Right lobe of liver (tissue), 6 donors: ENCODE data around the gene SPIN1. TPM values are rescaled to one million over a fixed set of nuclear protein-coding genes. Genes with fewer than 3 reads are reported as not detected.

Experiments
- ATAC-seq, 4 donors: fragments of 200-7000 bp; cut with Tn5 transposase; one replicate each; pipeline ENCODE4 v1.9.1; 2020; ENCODE audit warnings: mild to moderate bottlenecking in 4 of 4, moderate library complexity in 4 of 4
- DNase-seq, 3 donors: peaks; one replicate each; pipeline ENCODE4 v3.0.0-alpha.2; 2020
- H3K27ac ChIP-seq, 3 donors: fragments of 200-600 bp; one replicate each; pipeline ENCODE4 v1.8.0; 2022
- H3K27me3 ChIP-seq, 2 donors: fragments of 200-600 bp; one replicate each; pipeline ENCODE4 v1.8.0; 2022
- H3K36me3 ChIP-seq, 4 donors: fragments of 200-600 bp; sonication (generic) in 1 of 4; one replicate each; pipeline versions ENCODE4 v1.5.1 to v1.8.0; 2017 to 2022; ENCODE audit warnings: control low read depth in 1 of 4
- H3K4me1 ChIP-seq, 4 donors: fragments of 200-600 bp; sonication (generic) in 1 of 4; one replicate each; pipeline versions ENCODE4 v1.5.1 to v1.8.0; 2017 to 2022; ENCODE audit warnings: control low read depth in 1 of 4
- H3K4me3 ChIP-seq, 3 donors: fragments of 200-600 bp; one replicate each; pipeline ENCODE4 v1.8.0; 2022
- H3K9me3 ChIP-seq, 4 donors: fragments of 200-600 bp; sonication (generic) in 1 of 4; one replicate each; pipeline versions ENCODE4 v1.5.1 to v1.8.0; 2017 to 2022; ENCODE audit warnings: control low read depth in 1 of 4
- POLR2A ChIP-seq: fragments of 450-650 bp; IDR thresholded peaks from one replicate; pipeline ENCODE4 v1.6.1; 2017; ENCODE audit warnings: antibody characterized with exemption, mild to moderate bottlenecking
- WGBS: methylation state at CpG from one replicate; pipeline ENCODE4 v1.1.6; 2018; ENCODE audit warnings: low coverage, low lambda C conversion rate; ENCODE audit not compliant: insufficient coverage; ENCODE audit errors: missing lambda C conversion rate; 5-methylcytosine and 5-hydroxymethylcytosine counted together
- intact Hi-C, 2 donors: fragments of 100-400 bp; cut with DNase I; formaldehyde crosslinking; loops; one replicate each; pipeline versions ENCODE4 v1.11.2 to v1.14.1; 2022
- total RNA-seq, 6 experiments: library from RNA; depleted of rRNA in 2 of 6; stranded (reverse); fragments of >200 nt in 2 of 6; fragmentation: NEBNext Ultra II Directional in 3 of 6; extraction: Animal tissue kit (Norgen Biotek cat#: 25700) in 3 of 6; gene quantifications; one replicate each; pipeline versions ENCODE4 v1.1.0 to v1.2.4, GENCODE V29; 2016 to 2023
- TF ChIP-seq, protein P1 (sequence below), 4 donors: fragments of 200-600 bp in 3 of 4; fragments of 450-650 bp in 1 of 4; IDR thresholded peaks; one replicate each; pipeline versions ENCODE4 v1.5.1 to v1.8.0; 2016 to 2022; ENCODE audit warnings: antibody characterized with exemption in 4 of 4, mild to moderate bottlenecking in 2 of 4
- donor health status: DM: no; HTN: yes; CAD: no.
- donor health status: DM: no; HTN: no; CAD: no.
- donor health status: DM: no; HTN: no; CAD: no.
- donor health status: DM: no; HTN: yes; CAD: no.
- donor health status: DM: no; HTN: yes; CAD: no.

Gene SPIN1
- total RNA-seq, 6 experiments from 2014 or later: 15.7 to 21.2 (median 18.7) TPM

DNA sequence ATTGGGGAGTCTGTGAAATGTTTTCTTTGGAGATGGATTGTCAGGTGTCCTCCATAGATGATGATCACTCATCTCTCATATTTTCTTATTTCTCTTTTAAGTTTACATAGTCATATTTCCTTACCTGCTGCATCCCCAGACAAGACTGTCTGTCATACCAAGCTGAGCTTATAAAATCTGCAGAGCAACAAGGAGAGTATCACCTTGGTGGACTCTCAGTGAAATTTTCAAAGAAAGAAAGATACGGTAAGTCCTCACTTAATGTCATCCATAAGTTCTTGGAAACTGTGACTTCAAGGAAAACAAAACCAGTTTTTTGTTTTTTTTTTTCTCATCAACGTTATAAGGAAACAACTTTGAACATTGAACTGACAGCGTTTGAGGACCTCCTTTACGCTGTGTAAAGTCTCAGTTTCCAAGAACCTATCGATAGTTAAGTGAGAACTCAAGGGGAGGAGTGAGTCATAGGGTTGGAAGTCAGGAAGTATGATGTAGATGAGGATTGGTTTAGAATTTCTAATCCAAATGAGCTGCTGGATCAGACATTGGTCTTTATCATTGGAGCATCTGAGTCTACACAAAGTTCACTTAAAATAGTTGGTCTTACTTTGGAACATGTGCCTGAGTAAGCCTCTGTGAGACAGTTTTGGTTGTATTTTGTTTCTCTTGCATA is 45.5 kb downstream of the SPIN1 start:
- 81% methylated on average over 5 of the region's 5 CpGs for WGBS
- no peak for TF ChIP-seq POLR2A
- TF ChIP-seq, protein P1, sequence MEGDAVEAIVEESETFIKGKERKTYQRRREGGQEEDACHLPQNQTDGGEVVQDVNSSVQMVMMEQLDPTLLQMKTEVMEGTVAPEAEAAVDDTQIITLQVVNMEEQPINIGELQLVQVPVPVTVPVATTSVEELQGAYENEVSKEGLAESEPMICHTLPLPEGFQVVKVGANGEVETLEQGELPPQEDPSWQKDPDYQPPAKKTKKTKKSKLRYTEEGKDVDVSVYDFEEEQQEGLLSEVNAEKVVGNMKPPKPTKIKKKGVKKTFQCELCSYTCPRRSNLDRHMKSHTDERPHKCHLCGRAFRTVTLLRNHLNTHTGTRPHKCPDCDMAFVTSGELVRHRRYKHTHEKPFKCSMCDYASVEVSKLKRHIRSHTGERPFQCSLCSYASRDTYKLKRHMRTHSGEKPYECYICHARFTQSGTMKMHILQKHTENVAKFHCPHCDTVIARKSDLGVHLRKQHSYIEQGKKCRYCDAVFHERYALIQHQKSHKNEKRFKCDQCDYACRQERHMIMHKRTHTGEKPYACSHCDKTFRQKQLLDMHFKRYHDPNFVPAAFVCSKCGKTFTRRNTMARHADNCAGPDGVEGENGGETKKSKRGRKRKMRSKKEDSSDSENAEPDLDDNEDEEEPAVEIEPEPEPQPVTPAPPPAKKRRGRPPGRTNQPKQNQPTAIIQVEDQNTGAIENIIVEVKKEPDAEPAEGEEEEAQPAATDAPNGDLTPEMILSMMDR (IDR thresholded peaks at IDR 0.05): no peak
- H3K27ac ChIP-seq: no peak overlapping the region
- intact Hi-C loops: no loop called here
- H3K4me3 ChIP-seq: no peak overlapping the region
- H3K27me3 ChIP-seq: no peaks in the 10 kb centered on the region
- no peak for DNase-seq
- H3K36me3 ChIP-seq: no peaks in the 10 kb centered on the region
- H3K9me3 ChIP-seq: no peaks in the 10 kb centered on the region
- H3K4me1 ChIP-seq: peaks cover 0 to 28% (median 10%) of the 10 kb centered on the region in 4 donors
- ATAC-seq: no peak

DNA sequence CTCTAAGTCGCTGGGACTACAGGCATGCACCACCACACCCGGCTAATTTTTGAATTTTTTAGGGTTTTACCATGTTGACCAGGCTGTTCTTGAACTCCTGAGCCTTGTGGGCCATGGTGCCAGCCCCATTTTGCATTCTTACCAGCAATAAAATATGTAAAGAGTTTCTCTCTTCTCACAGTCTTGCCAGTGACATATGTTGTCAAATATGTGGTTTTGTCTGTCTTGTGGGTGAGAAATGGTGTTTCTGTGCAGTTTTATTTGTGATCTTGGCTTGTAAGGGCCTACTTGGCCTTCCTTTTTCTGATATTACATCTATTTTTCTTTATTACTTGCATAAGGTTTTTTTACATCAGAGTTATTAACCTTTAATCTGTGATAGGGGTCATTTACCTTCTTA is 47.1 kb downstream of the SPIN1 start:
- Histone ChIP-seq H3K36me3 (no peaks in the 10 kb centered on the region), H3K9me3 (no peaks in the 10 kb centered on the region), H3K27ac (peak overlapping the region in 1 of 3 donors; percentile 21), H3K4me3 (no peak overlapping the region), H3K4me1 (peaks cover 0 to 28% (median 10%) of the 10 kb centered on the region in 4 donors), H3K27me3 (no peaks in the 10 kb centered on the region)
- intact Hi-C loops: no loop called here
- 88% methylated on average over 1 of the region's 2 CpGs for WGBS
- DNase-seq (no peak), ATAC-seq (no peak)
- no peak for TF ChIP-seq POLR2A
- TF ChIP-seq, protein P1 (IDR thresholded peaks at IDR 0.05): no peak

DNA sequence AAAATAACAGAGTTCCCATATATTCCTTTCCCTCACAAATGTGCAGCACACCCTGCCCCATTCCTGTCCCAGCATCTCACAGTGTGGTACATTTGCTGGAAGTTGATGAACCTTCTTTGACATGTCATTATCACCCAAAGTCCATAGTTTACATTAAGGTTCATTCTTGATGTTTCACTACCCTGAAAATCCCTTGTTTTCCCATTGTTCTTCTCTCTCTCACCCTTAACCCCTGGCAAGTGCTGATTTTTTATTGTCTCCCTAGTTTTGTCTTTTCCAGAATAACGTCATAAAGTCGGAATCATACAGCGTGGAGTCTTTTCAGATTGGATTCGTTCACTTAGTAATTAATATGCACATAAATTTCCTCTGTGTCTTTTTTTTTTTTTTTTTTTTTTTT is 48.1 kb downstream of the SPIN1 start:
- peak; percentile 24 to 35 (median 26) for ATAC-seq
- 97% methylated on average over 4 of the region's 4 CpGs for WGBS
- TF ChIP-seq, protein P1 (IDR thresholded peaks at IDR 0.05): no peak
- no peak for TF ChIP-seq POLR2A

DNA sequence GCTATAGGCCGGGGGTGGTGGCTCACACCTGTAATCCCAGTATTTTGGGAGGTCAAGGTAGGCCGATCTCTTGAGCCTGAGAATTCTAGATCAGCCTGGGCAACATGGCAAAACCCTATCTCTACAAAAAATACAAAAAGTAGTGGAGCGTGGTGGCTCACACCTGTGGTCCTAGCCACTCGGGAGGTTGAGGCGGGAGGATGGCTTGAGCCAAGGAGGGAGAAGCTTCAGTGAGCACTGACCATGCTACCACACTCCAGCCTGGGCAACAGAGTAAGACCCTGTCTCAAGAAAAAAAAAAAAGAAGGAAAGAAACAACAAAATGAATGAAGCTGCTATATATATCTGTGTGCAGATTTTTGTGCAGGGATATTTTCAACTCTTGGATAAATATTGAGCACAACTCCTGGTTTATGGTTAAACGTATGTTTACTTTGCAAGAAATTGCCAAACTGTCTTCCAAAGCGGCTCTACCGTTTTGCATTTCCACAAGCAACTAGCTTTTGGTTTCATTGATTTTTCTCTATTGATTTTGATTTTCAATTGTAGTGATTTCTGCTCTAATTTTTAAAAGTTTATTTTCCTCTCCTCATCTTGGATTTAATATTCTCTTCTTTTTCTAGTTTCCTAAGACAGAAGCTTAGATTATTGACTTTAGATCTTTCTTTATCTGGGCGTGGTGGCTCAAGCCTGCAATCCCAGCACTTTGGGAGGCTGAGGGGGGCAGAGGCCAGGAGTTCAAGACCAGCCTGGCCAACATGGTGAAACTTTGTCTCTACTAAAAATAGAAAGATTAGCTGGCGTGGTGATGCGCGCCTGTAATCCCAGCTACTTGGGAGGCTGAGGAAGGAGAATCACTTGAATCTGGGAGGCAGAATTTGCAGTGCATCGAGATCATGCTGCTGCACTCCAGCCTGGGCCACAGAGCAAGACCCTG is 49.2 kb downstream of the SPIN1 start:
- TF ChIP-seq POLR2A: no peak
- TF ChIP-seq, protein P1 (IDR thresholded peaks at IDR 0.05): no peak
- peak; percentile 80 to 84 (median 81) for ATAC-seq
- H3K27ac ChIP-seq: peak overlapping the region in 2 of 3 donors; percentile 14 to 32
- H3K9me3 ChIP-seq: no peaks in the 10 kb centered on the region
- WGBS: 50% methylated on average over 13 of the region's 13 CpGs
- no peak for DNase-seq
- no peaks in the 10 kb centered on the region for H3K27me3 ChIP-seq
- H3K4me3 ChIP-seq: peak overlapping the region in 1 of 3 donors; percentile 10
- no peaks in the 10 kb centered on the region for H3K36me3 ChIP-seq
- peaks cover 0 to 28% (median 10%) of the 10 kb centered on the region in 4 donors for H3K4me1 ChIP-seq
- intact Hi-C loops: no loop called here

More for the DNA sequence above, 48.1 kb downstream of the SPIN1 start:
- intact Hi-C loops: no loop called here
- no peaks in the 10 kb centered on the region for H3K36me3 ChIP-seq
- no peak for DNase-seq
- peaks cover 0 to 28% (median 10%) of the 10 kb centered on the region in 4 donors for H3K4me1 ChIP-seq
- no peak overlapping the region for H3K27ac ChIP-seq
- no peaks in the 10 kb centered on the region for H3K9me3 ChIP-seq
- no peaks in the 10 kb centered on the region for H3K27me3 ChIP-seq
- H3K4me3 ChIP-seq: no peak overlapping the region
